Erythroblast (primary cell): ENCODE results near the gene PRKCD.

Source experiments
- GATA1 ChIP-seq: IDR thresholded peaks from 2 replicates; pipeline ENCODE4 v1.6.1; 2011; ENCODE audit warnings: low read depth, mild to moderate bottlenecking, control low read depth, low read length, moderate library complexity
- POLR2A ChIP-seq: IDR thresholded peaks from 2 replicates; pipeline ENCODE4 v1.6.1; 2011; ENCODE audit warnings: mild to moderate bottlenecking, low read length

DNA sequence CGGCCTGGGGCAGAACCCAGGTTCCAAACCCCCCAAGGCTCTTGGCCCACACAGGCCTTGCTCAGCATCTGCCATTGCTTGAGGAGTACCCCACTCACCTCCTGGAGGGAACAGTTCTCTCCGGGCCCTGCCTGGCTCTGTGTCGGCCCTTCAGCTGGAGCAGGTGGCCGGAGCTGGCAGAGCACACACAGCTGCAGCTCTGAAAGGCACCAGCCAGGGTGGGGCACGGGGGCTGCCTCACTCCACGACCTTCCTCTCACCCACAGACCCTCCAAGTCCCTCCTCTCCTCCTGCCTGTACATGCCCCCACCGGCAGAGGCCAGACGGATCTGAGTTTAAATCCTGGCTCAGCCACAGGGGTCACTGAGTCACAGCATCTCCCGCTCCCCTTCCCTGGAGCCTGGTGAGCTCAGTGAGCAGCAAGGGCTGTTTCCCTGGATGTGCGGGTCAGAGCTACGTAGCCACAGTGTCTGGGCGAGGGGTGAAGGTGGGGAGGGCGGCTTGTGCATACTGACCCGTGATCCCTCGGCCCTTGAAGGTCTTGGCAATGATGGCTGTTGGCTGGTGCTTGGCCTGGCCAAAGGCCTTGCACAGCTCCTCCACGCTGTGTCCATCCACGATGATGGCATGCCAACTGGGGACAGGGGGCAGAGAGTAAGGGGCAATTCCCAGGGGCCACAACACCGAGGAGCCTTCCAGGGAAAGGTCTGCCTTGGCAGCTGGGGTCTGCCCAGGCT is 71.8 kb downstream of the PRKCD start:
- TF ChIP-seq POLR2A (no peak), GATA1 (no peak)
